ENCODE measurements around the gene CNTN6.
"Not testable (repeated sequence)": the region's sequence is repeated elsewhere in the genome, so short reads cannot be mapped to it uniquely, and the experiment has no call there.

The CNTN6 gene

GRCh38 chr3:1275495-1275894 lies 182.7 kb downstream of the CNTN6 start:
- no peak for DNase-seq (ENCODE audit: low read depth in 3 of 3)

GRCh38 chr3:1287815-1288214 lies 195.0 kb downstream of the CNTN6 start:
- DNase-seq (ENCODE audit: low read depth in 3 of 3): no peak

DNA sequence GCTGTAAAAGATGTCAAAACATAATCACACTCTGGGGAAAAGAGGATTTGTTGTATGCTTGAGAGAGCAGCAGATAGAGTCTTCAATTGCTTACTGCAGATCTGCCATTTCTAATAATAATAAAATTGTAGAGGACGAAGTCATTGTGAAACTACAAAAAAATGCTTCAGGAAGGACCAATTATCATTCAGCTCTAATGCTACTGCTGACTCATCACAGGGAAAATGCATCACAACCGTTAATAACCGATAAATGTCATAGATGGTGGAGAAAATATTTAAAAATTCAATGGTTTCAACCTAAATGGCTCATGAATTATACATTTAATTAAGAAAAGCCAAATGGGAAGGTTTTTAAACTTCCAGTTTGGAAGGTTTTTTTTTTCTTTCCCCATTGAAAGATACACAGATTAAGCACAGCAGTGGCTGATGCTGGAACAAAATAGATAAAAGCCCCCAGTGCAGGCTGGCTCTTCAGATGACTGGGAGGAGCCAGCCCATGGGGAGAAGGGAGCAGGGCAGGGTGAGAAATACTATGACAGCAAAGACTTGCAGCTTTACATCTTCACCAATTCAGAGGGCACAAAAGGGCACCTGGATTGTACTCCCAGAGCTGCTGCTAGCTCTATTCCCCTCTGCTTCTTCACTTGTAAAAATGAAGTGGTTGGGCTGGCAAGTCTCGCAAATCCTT lies 196.1 kb downstream of the CNTN6 start:
- no peak for DNase-seq (ENCODE audit: low read depth in 3 of 3)

GRCh38 chr3:1292571-1293071 lies 199.8 kb downstream of the CNTN6 start:
- no peak for DNase-seq (ENCODE audit: low read depth in 3 of 3)

- DNase-seq (ENCODE audit: low read depth in 3 of 3): no peak
Observed at GRCh38 chr3:1294586-1294985, 201.8 kb downstream of the CNTN6 start.

DNA sequence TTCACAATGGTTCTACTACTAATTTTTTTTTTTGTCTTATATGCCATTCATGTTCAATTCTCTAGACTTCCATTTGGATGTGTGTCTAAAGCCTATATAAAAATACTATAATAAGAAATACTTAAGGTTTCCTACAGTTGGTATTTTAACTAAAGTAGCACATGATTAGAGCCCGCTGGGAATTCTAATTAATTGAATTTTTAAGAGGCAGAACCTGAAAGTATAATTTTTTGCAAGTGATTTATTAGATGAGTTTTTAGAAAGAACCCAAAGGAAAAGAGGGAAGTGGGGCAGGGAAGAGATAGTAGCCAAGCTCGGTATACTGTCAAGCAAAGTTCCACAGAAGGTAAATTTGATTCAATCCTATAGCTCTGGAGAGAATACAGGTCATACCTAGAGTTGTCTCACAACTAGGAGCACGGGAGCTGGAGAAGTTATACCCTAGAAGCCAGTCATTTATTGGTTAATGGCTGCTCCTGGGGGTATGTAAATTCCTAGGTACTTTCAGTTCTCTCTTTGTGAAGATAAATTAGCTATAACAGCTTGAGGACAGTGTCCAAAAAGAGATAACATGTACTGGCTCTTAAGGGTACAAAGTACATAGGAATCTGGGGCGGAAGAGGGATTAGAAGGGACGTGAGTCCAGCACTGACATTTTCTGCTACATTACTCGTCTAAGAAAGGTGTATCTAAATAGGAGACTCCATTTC lies 225.6 kb downstream of the CNTN6 start:
- DNase-seq (ENCODE audit: low read depth in 3 of 3): no peak

- no peak for DNase-seq (ENCODE audit: low read depth in 3 of 3)
Observed at GRCh38 chr3:1326546-1326945, 233.7 kb downstream of the CNTN6 start.

- no peak for DNase-seq (ENCODE audit: low read depth in 3 of 3)
Observed at GRCh38 chr3:1330107-1330506, 237.3 kb downstream of the CNTN6 start.

DNA sequence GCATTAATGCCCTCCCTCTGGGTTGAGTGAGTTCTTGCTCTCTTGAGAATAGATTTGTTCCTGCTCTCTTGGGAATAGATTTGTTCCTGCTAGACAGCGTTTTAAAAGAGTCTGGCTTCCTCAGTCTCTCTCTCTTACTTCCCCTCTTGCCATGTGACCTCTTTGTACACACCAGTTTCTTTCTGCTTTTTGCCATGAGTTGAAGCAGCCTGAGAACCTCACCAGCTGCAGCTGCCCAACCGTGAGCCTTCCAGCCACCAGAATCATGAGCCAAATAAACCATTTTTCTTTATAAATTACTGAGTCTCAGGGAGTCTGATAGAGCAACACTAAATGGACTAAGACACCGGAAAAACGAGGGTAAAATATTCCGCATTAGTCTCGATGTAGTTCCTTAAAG lies 253.6 kb downstream of the CNTN6 start:
- DNase-seq (ENCODE audit: low read depth in 3 of 3): no peak

DNA sequence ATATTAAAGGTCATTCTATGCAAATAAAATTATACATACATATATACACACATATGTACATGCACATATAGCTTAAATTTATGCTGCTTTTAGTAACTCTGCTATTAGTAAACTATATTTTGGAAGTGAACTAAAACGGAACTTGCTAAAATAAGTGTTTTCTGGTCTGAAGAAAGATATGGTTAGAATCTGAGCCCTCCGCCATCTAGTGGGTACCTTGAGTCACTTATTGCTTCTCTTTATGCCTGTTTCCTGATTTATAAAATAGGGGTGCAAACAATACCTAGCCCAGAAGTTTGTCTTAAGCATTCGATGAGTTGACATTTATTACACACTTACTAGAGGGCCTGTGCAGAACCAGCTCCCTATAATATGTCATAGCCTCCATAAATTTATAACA lies 255.7 kb downstream of the CNTN6 start:
- DNase-seq (ENCODE audit: low read depth in 3 of 3): no peak

- DNase-seq (ENCODE audit: low read depth in 3 of 3): no peak
Observed at GRCh38 chr3:1350885-1351284, 258.1 kb downstream of the CNTN6 start.

DNA sequence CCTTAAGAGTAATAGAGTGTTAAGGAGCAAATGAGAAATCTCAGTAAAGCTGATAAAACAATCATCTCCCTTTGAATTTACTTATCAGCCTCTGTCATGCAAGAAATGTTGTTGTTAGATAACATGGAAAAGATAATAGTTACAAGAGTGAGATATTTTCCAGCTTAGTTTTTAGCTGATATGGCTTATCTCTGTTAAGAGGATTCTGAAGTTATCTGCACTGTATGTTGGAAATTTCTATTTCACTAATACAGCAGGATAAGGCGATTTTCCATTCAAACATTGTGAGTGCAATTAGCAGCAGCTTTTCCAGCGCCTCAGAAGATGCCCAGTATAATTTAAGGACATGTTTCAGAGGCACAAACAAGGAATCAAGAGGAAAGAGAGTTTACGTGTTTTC lies 262.9 kb downstream of the CNTN6 start:
- DNase-seq (ENCODE audit: low read depth in 3 of 3): no peak

DNA sequence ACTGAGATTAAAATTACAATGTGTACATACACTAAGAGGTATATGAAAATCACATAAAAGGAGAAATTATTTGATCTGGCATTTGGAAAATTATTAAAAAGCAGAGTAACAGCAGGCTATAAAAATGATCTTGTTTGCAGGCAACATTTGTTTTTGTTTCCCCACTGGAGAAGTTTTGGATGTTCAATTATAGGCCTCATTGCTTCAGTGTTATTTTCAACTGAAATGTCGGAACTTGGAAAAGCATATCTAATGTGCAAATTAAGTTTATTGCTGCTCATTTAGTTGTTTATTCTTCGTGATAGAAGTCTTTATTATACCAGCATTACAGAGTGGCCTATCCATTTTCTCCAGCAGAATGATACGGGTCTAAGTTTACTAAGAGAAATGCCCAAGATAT lies 263.3 kb downstream of the CNTN6 start:
- DNase-seq (ENCODE audit: low read depth in 3 of 3): no peak

DNA sequence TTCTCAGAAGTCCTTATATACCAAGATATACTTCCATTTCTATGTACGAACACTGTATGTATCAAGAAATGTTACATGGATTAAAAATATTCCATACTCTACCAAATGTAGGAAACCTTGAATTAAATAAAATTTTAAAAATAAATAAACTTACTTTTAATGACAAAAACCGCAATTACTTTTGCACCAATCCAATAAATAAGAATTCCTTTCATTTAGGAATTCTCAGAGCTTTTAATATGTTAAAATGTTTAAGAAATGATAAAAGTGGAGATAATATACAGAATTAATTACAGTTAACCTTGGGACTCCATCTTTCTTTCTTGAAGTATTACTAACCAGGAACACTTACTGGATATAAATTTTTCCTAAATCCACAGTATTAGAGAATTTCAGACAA lies 272.7 kb downstream of the CNTN6 start:
- DNase-seq (ENCODE audit: low read depth in 3 of 3): no peak

- DNase-seq (ENCODE audit: low read depth in 3 of 3): no peak
Observed at GRCh38 chr3:1374471-1374870, 281.6 kb downstream of the CNTN6 start.

DNA sequence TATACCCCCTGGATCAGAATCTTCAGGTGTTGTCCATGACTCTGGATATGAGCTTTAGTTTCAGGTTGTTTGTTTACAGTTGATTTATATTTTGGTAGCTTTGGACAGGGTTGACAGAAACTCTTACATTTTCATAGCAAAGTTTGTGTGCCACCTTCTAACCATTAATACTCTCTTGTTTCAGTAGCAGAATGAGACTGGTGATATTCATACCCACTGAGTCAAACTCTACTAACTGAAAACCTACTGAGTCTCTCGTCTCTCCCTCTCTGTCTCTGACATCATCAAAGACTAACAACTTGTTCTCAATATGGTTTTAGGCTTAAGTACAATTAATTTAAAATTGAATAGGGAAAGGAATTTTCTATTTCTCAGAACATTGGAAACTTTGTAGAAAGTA lies 282.3 kb downstream of the CNTN6 start:
- no peak for DNase-seq (ENCODE audit: low read depth in 3 of 3)

- no peak for DNase-seq (ENCODE audit: low read depth in 3 of 3)
Observed at GRCh38 chr3:1380926-1381646, 288.3 kb downstream of the CNTN6 start.

GRCh38 chr3:1381647-1382036 lies 288.8 kb downstream of the CNTN6 start:
- DNase-seq (ENCODE audit: low read depth in 3 of 3): no peak

DNA sequence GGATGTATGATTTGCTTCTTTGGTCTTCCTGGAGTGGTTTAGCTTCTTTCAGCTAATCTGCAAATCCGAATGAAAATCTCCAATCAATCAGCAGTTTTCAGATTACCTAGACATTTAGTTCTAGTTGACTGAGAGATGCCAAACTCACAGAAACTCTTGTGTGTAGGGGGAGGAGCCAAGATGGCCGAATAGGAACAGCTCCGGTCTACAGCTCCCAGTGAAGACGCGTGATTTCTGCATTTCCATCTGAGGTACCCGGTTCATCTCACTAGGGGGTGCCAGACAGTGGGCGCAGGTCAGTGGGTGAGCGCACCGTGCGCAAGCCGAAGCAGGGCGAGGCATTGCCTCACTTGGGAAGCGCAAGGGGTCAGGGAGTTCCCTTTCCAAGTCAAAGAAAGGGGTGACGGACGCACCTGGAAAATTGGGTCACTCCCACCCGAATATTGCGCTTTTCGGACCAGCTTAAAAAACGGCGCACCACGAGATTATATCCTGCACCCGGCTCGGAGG lies 294.6 kb downstream of the CNTN6 start:
- DNase-seq (ENCODE audit: low read depth in 3 of 3): not testable (repeated sequence)

DNA sequence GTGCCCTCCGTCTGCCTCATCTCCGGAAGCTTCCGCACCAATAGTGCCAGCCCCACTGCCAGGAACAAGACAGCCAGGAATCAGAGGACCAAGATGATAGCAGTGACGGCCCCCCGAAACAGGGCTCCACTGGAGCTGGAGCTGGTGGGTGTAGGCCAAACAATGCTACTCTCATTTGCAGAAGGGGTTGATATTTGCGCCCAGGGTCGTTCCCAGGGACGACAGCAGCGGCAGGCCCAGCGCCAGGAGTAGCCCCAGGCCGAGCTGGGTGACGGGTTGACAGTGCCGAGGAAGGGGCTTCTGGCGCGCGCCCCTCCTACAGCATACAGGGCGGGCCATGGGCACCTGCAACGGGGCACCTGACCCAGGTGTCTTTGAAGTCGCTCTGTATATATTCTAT lies 301.4 kb downstream of the CNTN6 start:
- no peak for DNase-seq (ENCODE audit: low read depth in 3 of 3)

DNA sequence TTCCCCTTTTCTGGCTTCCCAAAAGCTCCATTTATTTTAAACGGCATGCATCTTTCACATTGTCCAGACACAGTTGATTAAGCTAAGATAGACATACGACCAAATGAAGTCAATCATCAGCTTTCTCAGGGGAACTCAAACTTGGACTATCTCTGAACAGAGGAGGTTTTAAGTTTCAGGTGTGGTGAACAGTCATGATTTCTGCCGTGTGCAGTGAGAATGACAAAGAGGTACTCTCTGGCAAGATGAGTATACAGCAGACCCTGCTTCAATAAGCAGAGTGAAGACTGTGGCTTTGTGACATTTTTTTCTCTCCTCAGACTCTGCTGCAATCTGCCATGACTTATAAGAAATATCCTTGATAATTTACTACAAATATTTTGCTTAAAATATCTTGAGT lies 307.7 kb downstream of the CNTN6 start:
- DNase-seq (ENCODE audit: low read depth in 3 of 3): no peak

- no peak for DNase-seq (ENCODE audit: low read depth in 3 of 3)
Observed at GRCh38 chr3:1404270-1404962, 311.6 kb downstream of the CNTN6 start.

All from stimulated activated CD4-positive, alpha-beta T cell treated with anti-CD3 and anti-CD28 coated beads, TNF-alpha, amount 100 ng/mL, for 48 hours (primary cell).